Loucy (cell line): ENCODE measurements around the gene PDGFRA.

ENCODE experiments used
- EZH2phosphoT487 ChIP-seq: fragments of 200-600 bp; IDR thresholded peaks from 2 replicates; pipeline ENCODE4 v1.6.1; 2018; ENCODE audit warnings: antibody characterized with exemption, mild to moderate bottlenecking, moderate library complexity, borderline replicate concordance
- TF ChIP-seq, protein P1 (sequence below): fragments of 200-600 bp; sonication (generic); conservative IDR thresholded peaks from 2 replicates; pipeline ENCODE4 v1.5.1; 2014; ENCODE audit warnings: mild to moderate bottlenecking, antibody characterized with exemption, low read length

DNA sequence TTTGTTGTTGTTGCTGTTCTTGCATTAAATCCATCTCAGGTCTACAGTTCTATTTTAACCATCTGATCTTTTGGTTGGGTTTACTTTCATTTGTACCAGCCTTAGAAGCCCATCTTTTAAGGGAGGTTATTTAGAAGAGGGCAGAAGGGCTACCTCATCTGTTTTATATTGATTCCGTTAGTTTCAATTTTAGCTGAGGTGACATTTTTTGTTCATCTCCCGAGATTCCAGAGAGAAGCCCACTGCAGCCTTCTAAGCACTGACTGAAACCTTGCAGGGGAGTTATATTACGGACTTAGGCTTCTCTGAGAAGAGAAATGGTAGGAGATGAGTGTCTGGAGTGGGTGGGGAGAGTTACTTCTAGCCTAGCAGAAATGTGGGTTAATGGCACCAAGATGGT is 101.8 kb downstream of the PDGFRA start:
- TF ChIP-seq, protein P1, sequence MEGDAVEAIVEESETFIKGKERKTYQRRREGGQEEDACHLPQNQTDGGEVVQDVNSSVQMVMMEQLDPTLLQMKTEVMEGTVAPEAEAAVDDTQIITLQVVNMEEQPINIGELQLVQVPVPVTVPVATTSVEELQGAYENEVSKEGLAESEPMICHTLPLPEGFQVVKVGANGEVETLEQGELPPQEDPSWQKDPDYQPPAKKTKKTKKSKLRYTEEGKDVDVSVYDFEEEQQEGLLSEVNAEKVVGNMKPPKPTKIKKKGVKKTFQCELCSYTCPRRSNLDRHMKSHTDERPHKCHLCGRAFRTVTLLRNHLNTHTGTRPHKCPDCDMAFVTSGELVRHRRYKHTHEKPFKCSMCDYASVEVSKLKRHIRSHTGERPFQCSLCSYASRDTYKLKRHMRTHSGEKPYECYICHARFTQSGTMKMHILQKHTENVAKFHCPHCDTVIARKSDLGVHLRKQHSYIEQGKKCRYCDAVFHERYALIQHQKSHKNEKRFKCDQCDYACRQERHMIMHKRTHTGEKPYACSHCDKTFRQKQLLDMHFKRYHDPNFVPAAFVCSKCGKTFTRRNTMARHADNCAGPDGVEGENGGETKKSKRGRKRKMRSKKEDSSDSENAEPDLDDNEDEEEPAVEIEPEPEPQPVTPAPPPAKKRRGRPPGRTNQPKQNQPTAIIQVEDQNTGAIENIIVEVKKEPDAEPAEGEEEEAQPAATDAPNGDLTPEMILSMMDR = no peak
- no peak for TF ChIP-seq EZH2phosphoT487
